DMS114 treated with DMSO at 0.1 percent for 48 hours (cell line): ENCODE measurements around the gene HSP90AA1.

Source experiments
- DNase-seq: peaks from one replicate; lab custom pipeline; 2025; ENCODE audit not compliant: unreplicated experiment; lab: John Stamatoyannopoulos, UW

Gene HSP90AA1

DNA sequence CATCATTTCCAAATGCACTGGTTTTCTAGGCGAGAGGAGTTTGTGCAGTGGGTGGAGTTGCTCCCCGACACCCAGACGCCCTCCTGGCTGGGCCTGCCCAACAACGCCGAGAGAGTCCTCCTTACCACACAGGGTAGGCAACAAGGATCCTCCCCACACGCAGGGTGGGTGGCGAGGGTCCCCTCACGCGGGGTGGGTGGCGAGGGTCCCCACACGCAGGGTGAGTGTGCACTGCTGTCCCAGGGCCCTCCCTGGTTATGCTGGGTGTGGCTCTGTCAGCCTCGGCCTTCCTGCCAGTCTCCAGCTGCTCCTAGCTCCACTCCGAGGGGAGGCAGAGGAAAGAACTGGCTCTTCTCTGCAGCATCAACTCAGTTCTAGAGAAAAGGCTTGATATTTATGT lies 42.3 kb downstream of the HSP90AA1 start:
- DNase-seq: no peak

GRCh38 chr14:102043251-102044025 lies 43.4 kb downstream of the HSP90AA1 start:
- DNase-seq: no peak

DNA sequence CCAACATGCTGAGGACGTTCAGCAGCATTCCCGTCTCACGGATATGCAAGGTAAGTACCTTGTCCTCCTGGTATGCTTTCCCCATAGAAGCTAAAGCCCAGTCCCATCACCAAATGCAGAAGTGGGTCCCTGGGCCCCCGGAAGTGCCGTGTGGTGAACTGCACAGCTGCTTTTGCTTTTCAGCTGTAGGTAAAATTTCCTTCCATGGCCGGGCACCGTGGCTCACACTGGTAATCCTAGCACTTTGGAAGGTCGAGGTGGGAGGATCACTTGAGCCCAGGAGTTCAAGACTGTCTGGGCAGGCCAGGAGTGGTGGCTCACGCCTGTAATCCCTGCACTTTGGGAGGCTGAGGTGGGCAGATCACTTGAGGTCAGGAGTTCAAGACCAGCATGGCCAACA lies 44.1 kb downstream of the HSP90AA1 start:
- DNase-seq: no peak

- DNase-seq: no peak
Measured at GRCh38 chr14:102040153-102040552, 46.7 kb downstream of the HSP90AA1 start.

- DNase-seq: no peak
Measured at GRCh38 chr14:102039157-102039556, 47.7 kb downstream of the HSP90AA1 start.

- no peak for DNase-seq
Measured at GRCh38 chr14:102037686-102038085, 49.2 kb downstream of the HSP90AA1 start.

DNA sequence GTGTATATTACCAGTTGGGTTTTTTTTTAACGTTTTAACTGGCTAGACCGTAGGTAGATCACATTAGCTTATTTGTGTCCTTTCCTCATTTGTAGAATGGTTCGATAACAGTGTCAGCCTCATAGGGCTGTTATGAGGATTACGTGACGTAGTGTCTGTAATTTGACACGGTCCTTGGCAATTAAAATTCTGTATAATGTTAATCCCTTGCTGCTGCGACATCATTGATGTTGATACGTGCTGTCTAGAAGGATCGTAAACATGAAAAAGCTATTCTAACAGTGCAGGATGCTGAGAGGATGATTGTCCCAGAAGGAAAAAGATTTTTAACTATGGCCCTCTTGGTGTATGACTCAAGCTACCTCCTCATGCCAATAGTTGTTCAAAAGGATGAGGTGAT lies 50.9 kb downstream of the HSP90AA1 start:
- no peak for DNase-seq

DNA sequence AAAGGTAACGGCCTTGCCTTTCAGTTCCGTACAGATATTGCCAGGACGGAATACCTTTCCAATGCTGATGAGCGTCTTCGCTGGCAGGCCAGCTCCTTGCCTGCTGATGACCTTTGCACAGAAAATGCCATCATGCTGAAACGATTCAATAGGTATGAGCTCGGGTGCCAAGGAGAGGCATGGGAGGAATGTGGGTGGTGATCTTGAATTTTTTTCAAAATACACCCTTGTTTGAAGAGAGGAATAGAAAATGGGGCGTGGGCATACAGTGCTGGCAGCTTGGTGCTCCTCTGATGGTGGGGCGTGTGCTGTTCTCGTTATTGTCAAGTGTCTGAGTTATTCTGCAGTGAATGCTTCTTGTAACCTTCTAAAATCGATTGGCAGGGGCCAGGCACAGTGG lies 52.5 kb downstream of the HSP90AA1 start:
- no peak for DNase-seq

GRCh38 chr14:102033241-102033640 lies 53.6 kb downstream of the HSP90AA1 start:
- DNase-seq: no peak
